GM19238 (cell line): ENCODE results near the gene RANGAP1.

Source experiments
- DNase-seq: peaks from one replicate; pipeline ENCODE4 v3.0.0; 2011; ENCODE audit warnings: low spot score; ENCODE audit not compliant: insufficient read length

RANGAP1 gene

DNA sequence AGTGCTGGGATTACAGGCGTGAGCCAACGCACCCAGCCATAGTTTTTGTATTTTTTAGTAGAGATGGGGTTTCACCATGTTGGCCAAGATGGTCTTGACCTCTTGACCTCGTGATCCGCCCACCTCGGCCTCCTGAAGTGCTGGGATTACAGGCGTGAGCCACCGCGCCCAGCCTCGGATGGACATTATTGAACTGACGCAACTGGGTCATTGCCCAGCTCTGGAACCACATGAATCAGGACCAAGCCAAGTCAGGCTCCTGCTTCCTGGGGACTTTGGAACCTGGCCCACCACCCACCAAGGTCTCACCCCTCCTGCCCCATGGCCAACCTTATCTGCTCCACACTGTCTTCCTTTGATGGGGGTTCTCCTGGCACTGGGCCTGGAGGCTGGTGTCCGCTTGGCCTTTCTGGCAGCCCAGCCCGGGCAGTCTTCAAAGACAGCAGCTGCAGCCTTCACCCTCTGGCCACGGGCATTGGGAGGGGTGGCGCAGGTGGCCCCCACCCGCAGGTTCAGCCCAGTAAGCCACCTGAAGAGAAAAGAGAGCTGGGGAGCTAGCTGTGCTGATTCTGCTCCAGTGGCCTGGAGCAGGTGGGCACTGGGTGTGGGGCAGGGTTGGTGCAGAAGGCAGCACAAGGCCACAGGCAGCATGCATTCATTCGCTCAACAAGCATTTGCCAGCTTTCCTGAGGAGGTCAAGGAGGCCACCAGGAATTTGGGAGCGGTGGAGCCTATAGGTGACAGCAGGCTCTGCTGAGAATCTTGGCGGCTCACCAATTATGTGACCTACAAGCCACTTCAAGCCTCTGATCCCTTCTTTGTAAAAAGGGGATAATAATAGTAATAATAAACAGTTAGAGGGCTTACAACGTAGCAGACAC is 50.9 kb downstream of the RANGAP1 start:
- DNase-seq = no peak

GRCh38 chr22:41231369-41231768 is 54.6 kb downstream of the RANGAP1 start:
- DNase-seq = no peak

DNA sequence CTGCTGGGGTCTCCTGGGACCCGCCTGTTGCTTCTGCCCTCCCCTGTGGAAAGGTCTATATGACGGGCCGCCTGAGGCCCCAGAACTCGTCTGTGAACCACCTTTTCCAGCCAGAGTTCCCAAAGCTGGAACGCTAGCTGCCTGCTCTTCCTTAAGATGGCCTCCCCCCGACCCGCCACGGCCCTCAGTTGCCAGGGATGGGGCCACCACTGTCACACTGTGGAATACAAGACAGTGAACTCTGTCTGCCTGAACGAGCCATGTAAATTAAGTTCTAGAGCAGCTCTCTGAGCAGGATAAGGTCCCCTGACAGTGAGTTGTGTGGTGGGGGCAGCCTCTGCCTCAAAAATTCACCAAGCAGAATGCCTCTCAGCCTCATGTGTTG is 55.6 kb downstream of the RANGAP1 start:
- DNase-seq = no peak

- DNase-seq = no peak
Measured at GRCh38 chr22:41229730-41230400, 56.1 kb downstream of the RANGAP1 start.

DNA sequence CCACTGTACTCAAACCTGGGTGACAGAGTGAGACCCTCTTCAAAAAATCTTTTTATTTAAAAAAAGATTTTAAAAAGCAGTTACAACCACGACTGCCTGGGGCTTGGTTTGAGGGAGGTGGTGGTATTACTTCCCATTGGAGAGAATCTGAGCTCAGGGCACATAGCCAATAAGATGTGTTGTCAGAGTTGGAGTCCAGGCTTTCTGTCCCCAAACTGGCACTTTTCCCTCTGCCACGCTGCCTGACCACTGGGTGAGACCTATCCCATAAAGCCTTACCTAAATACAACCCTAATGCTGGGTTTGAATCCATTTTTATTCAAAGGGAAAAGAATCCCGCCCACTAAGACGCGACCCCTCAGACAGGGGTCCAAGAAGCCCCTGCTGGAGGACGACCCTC is 56.8 kb downstream of the RANGAP1 start:
- DNase-seq = no peak

GRCh38 chr22:41226723-41227655 is 59.0 kb downstream of the RANGAP1 start:
- DNase-seq = no peak

- no peak for DNase-seq
Measured at GRCh38 chr22:41223535-41223934, 62.5 kb downstream of the RANGAP1 start.

GRCh38 chr22:41222846-41223507 is 63.0 kb downstream of the RANGAP1 start:
- DNase-seq = no peak

DNA sequence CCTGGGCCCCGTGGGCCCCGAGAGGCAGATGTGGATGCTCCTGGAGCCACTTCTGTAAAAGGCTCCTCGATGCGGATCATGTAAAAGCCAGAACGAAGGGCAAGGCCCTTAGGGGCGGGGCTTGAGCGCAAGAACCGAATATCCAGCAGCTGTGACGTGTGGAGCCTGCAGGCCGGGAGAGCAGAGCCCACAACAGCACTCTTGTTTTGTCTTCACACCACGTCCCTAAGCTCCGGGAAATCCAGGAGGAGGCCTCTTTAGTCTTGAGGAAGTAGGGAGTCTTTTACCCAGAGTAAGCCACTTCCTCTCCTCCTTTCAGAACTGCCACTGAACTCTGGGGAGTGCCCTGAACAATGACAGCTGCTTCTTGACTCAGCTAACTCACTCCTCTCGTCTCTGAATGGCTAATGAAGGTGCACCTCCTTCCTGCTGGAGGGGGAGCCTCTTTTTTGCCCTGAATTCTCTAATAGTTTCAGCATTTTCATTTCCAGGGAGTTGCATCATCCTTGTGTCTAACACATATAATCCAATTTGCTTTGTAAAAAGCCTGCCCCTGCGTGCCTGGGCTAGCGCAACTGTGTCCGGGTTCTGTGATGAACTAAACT is 68.3 kb downstream of the RANGAP1 start:
- peak; percentile 56 for DNase-seq

- no peak for DNase-seq
Measured at GRCh38 chr22:41216984-41217383, 69.0 kb downstream of the RANGAP1 start.

- no peak for DNase-seq
Measured at GRCh38 chr22:41215926-41216325, 70.1 kb downstream of the RANGAP1 start.

- no peak for DNase-seq
Measured at GRCh38 chr22:41215409-41215808, 70.6 kb downstream of the RANGAP1 start.

- no peak for DNase-seq
Measured at GRCh38 chr22:41206719-41207118, 79.3 kb downstream of the RANGAP1 start.

DNA sequence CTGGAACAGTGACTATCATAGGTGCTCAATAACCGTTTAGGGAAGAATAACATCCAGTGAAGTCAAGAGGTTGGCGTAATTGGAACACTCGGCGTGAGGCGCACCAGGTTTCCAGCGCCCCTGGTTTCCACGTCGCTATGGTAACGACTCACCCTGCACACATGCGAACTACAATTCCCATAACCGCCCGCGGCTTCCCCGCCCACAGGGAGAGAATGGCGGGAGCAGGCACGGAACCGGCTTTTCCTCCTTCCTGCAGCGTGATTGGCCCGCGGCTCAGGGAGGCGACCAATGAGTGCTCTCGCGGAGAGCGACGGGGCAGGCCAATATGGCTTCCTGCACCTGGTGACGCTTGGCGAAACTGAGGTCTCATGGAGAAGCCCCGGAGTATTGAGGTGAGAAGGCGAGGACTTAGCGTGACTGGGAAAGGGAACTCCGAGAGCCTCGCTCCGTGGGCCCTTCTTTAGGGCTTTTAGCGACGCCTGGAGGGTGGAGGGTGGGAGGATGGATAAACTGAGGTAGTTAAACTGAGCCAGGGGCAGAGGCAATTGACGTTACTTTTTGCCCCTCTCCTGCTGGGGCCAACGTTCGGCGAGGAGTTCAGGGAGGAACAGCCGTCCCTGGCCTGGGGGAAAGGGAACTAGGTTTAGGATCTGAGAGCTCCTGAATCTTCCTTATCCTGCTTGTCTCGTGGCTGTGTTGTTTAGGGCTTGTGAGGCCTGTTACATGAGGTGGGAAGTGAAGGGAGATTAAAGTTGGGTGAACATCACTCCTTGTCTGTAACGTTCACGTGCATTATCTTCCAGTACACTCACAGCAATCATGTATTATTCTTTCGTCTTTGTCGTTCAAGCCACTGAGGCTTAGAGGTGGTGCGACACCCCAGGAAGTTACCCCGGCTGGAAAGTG is 80.7 kb downstream of the RANGAP1 start, which contains the start of gene L3MBTL2:
Gene L3MBTL2, plus strand, starts transcription at position 321 of the 909 bp plus-strand sequence. Its CDS starts 51 bp downstream, at position 372.
- peak; percentile 100 for DNase-seq

DNA sequence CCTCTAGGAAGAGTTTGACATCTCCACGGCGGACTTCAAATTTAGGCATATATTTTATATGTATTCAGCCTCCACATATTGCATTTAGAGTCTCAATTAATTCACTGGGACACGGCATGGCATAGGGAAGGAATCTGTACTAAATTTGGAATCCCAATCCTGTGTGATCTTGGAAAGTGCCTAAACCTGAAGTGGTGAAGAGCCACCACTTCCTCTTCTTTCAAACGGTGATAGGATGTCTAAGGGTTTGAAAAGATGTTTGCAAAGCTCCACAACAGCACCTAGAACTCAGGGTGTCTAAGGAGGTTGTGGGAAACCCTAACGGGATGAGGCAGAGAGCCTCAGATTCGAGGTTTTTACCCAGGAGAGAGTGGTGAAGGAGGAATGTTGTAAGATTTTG is 81.9 kb downstream of the RANGAP1 start:
- DNase-seq = no peak

- no peak for DNase-seq
Measured at GRCh38 chr22:41203118-41203517, 82.9 kb downstream of the RANGAP1 start.

GRCh38 chr22:41201141-41201540 is 84.8 kb downstream of the RANGAP1 start:
- no peak for DNase-seq

- no peak for DNase-seq
Measured at GRCh38 chr22:41198027-41198580, 87.9 kb downstream of the RANGAP1 start.
